GM21447 (cell line): ENCODE measurements around the gene ZNF132.
"Not testable (repeated sequence)": the region's sequence is repeated elsewhere in the genome, so short reads cannot be mapped to it uniquely, and the experiment has no call there.

Experiments used
- ATAC-seq: cut with Tn5 transposase; IDR thresholded peaks from one replicate; pipeline ENCODE4 v1.9.1; 2021; ENCODE audit not compliant: unreplicated experiment

ZNF132 gene

DNA sequence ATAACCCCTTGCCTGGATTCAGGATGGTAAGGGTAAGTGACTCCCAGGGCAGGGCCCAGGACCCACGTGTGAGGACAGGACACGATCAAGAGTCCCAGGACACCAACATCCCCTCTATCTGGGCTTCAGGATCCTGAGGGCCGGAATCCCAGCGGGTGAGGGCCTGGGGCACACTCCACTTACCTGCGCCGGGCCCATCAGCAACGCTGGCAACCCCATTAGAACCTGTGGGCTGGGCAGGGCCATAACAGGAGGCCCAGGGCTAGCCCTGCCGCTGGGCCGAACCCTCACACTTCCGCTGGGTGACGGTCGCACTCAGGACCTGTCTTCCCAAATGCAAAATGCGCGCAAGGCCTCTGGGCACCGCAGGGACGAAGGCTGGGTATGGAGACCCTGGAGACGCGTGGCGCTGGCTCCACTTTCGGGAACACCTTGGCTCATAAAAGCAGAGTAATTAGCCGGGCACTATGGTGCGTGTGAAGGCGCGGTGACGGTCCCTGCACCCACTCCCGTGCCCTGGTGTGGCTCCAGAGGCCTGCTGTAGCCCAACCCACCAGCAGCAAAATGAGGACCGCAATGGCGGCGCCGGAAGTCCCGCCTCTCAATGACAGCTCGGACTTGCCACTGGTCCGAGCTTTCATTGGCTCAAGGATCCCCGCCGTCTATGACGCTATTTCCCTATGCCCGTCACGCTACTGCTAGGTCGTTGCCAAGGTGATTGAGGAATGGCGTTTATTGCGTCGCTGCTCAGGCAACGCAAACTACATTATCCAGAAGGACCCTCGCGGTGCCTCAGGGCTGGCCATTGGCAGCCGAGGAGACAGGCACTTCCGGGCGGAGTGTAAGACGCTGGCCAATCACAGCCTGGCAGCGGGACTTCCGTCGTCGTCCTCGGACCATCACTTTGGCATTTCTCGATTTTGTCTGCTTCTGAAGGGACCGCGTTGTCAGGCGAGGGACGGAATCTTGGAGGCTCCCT, at the start of gene ZNF132:
Gene ZNF132 (minus strand): TSS at position 578 of the 979 bp plus-strand sequence. CDS start 332 bp downstream, at position 246.
- ATAC-seq = peak; percentile 95

DNA sequence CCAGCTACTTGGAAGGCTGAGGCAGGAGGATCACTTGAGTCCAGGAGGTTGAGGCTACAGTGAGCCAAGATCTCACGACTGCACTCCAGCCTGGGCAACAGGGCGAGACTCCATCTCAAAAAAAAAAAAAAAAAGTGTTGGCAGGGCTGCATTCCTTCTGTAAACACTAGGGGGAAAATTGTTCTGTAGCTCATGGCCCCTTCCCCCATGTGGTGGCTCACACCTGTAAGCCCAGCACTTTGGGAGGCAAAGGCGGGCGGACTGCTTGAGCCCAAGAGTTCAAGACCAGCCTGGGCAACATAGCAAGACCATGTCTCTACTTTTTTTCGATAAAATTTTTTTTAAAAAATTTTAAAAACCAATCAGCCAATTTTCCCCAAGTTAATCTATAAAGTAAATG, 44.4 kb upstream of the ZNF132 start:
- ATAC-seq = not testable (repeated sequence)

GRCh38 chr19:58483776-58484175, 43.8 kb upstream of the ZNF132 start:
- ATAC-seq = no peak

- ATAC-seq = no peak
Observed at GRCh38 chr19:58482372-58482771, 42.4 kb upstream of the ZNF132 start.

DNA sequence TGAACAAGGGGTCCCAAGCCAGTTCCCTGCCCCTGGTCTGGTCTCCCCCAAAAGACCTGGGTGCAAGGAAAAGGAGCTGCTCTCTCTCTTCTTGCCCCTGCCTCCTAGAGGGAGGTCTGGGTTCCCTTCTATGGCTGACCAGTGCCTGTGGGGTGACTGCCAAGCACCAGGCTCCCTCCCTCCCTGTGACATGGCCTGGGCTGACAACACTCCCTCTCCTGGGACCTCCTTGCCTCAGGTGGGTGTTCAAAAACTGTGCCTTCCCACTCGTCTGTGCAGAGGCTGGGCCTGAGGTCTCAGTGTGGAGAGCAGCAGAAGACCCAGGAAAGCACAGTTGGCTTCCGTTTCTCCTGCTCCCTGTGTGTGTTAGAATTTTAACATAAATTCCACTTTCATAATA, 40.9 kb upstream of the ZNF132 start:
- no peak for ATAC-seq

DNA sequence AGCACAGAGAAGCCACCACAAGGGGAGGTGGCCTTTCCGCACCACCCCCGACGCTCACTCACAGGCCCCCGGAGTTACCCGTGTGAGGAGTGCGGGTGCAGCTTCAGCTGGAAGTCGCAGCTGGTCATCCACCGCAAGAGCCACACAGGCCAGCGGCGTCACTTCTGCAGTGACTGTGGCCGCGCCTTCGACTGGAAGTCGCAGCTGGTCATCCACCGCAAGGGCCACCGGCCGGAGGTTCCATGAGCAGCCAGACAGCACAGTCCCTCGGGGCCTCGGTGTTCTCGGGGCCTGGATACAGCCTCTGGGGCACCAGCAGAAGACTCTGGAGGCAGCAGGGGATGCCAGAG, 40.5 kb upstream of the ZNF132 start:
- ATAC-seq = no peak

GRCh38 chr19:58479736-58480480, 40.0 kb upstream of the ZNF132 start:
- ATAC-seq = no peak

DNA sequence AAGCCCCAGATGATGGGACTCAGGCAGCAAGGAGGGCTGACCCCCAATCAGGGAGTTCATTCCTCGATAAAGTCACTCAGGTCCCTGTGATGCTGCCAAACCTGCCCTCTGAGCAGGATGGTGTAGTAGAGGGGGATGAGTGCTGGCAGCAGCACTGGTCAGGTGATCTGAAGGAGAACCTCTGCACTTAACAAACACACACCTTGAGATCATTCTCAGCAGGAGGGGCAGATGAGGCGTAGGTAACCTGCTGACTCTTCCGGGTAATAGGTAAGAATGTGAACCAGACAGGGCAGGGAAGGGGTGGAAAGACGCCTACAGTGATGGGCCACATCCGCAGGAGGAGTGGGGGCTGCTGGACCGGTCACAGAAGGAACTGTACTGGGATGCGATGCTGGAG, 39.4 kb upstream of the ZNF132 start:
- ATAC-seq = no peak

DNA sequence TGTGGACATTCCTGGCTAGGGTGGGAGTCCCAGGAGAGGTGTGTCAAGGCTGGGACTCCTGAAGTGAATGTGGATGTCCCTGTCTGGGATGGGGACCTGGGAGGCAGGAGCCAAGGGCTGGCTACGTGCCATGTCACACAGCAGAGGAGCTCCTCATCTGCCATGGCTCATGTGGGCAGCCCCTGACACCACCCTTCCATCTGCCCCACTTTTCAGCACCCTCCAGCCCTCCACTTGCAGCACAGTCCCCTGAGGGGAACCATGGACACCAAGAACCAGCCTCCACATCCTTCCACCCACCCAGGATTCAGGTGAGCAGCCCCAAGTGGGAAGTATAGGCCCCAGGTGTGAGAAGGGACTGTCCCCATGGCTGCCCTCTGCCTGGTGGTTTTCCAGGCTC, 37.9 kb upstream of the ZNF132 start:
- ATAC-seq = no peak

DNA sequence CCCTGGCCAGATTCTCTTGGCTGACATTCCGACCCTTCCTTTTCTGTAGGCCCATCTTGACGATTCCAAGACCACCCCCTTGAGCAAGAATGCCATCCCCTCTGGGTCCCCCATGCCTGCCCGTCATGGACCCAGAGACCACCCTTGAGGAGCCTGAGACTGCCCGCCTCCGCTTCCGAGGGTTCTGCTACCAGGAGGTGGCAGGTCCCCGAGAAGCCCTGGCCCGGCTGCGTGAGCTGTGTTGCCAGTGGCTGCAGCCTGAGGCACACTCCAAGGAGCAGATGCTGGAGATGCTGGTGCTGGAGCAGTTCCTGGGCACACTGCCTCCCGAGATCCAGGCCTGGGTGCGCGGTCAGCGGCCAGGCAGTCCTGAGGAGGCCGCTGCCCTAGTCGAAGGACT, 37.2 kb upstream of the ZNF132 start:
- no peak for ATAC-seq

DNA sequence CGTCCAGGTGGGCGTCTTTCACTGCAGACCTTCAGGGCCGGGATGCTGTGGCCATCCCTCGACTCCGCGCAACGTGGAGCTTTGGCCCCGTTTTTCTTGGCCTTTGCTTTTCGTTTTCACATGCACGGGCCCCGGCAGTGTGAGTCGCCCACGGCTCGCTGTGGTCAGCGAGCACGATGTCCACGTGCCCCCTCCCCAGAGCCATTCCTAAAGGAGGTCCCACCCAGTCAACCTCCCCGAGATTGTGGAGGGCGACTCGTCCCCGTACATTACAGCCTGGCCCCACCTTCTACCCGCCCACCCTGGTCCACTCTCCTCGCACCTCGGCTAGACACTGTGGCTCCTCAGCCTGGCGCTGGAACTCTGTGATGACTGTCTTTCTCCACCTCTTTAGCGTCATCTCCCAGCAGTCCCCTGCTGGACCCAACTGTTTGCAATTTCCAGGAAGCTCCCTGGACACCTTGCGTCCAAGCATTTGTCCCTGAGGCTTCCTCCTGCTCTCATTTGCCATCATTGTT, 36.6 kb upstream of the ZNF132 start:
- no peak for ATAC-seq

GRCh38 chr19:58475714-58476497, 36.0 kb upstream of the ZNF132 start, which contains the start of gene ZNF446:
ZNF446 (plus strand) TSS chr19:58476352; CDS start chr19:58477219, 867 bp downstream.
- peak; percentile 85 for ATAC-seq

DNA sequence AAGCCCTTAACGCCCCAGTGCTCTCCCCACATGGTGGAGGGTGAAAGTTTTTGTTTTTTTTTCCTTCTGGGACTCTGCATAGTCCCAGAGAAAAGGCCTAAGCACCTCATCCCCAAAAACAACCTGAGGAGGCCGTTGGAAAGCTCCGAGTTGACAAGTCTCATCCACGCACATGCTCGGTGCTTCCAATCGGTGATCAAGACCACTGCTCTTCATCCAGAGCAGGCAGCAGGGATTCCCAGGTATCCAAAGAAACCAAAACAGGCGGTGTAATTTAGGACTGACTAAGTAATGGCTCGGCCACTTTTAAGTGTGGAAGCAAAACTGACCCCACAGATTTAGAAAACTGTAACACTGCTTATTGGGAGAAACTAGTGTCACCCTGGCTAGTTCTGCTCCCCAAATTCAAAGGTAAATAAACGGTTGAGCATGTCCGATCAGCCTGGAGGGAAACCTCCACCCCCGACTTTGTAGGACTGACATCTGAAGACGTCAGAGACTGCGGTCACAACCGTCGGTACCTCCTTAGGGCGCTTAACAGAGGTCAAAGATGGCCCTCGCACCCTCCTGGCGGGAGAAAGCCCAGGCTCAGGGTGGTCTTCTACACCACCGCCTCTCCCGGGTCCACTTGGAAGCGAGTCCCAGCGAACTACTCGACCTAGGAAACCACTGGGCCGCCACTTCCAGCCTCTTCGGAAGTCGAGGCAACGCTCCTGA, 35.2 kb upstream of the ZNF132 start:
- ATAC-seq = peak; percentile 4

DNA sequence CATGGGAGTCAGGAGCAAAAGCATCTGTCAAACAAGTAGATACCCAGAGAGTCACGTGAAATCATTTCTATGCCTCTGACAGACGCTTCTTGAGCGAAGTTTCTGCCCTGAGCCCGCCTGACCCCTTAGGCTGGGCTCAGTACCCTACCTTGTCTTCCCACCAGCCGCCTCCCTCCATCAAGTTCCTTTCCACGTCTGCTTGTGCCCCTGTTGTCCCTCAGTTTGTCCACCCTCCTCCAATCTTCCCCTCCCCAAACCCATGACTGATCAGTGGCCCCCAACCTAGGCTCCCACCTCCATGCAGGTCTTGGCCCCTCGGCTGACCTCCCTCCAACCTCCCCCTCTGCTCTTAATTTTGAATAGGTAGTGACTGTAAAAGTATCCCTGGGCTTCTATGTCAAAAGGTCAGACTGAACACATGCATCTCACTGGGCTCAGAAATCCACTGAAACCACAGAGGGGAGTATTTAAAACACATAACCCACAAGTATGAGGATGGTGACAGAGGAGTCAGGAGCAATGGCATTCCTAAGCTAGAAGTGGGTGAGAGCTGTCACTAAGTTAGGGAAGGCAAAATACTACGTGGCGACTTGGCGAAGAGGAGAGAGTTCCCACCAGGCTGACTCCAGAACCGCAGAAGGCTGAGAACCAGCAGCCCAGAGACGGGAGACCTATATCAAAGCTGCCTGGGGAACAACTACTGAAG, 34.5 kb upstream of the ZNF132 start:
- no peak for ATAC-seq

GRCh38 chr19:58473775-58474174, 33.8 kb upstream of the ZNF132 start:
- ATAC-seq = no peak

DNA sequence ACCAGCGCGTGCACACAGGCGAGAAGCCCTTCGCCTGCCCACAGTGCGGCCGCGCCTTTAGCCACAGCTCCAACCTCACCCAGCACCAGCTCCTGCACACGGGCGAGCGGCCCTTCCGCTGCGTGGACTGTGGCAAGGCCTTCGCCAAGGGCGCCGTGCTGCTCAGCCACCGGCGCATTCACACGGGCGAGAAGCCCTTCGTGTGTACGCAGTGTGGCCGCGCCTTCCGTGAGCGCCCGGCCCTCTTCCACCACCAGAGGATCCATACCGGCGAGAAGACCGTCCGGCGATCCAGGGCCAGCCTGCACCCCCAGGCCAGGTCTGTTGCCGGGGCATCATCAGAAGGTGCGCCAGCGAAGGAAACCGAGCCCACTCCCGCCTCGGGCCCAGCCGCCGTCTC, 31.8 kb upstream of the ZNF132 start:
- no peak for ATAC-seq

DNA sequence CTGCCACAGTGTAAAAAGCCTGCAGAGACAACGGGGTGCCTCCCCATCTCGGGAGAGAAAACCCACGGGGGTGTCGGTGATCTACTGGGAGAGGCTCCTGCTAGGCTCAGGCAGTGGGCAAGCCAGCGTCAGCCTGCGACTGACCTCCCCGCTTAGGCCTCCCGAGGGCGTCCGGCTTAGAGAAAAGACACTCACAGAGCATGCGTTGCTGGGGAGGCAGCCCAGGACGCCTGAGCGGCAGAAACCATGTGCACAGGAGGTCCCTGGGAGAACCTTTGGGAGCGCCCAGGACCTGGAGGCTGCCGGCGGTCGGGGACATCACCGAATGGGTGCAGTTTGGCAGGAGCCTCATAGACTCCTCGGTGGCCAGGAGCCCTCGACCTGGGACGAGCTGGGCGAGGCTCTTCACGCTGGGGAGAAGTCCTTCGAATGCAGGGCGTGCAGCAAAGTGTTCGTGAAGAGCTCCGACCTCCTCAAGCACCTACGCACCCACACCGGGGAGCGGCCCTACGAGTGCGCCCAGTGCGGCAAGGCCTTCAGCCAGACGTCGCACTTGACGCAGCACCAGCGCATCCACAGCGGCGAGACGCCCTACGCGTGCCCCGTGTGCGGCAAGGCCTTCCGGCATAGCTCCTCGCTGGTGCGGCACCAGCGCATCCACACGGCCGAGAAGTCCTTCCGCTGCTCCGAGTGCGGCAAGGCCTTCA, 31.0 kb upstream of the ZNF132 start:
- not testable (repeated sequence) for ATAC-seq

DNA sequence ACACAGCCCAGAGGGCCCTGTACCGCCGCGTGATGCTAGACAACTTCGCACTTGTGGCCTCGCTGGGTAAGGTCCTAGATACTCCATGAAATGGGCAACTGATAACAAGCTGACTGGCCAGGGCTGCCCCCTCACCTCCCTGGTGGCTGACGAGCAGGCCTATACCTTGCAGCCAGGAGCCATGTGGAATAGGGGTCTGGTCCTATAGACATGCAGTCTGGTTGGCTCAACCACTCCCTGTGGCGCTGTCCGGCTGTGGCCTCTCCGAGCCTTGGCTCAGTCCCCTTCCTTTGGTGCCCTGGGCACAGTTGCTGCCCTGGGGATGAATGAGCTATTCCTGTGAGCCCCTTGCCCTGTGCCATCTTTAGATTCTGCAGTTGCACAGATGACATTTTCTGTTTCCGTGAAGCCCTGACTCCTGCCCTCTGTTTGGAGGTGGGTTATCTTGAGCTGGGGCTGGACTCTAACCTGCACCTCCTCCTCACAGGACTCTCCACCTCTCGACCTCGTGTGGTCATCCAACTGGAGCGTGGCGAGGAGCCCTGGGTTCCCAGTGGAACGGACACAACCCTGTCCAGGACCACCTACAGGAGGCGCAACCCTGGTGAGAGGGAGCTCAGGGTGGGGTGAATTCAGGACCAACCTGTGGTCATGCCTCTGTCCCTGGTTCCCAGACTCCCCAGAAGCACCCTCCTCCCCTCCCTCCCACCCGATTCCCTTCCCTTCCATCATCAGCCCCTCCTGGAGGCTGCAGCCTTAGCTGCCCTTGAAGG, 29.5 kb upstream of the ZNF132 start:
- no peak for ATAC-seq
